GM19455 (cell line): ENCODE results near the gene GTPBP2.
A peak's percentile ranks its signal among the peaks of the same experiment; 100 is the strongest.

Experiments used
- ATAC-seq: cut with Tn5 transposase; IDR thresholded peaks from one replicate; pipeline ENCODE4 v1.9.1; 2021; ENCODE audit not compliant: unreplicated experiment

The GTPBP2 gene, protein sequence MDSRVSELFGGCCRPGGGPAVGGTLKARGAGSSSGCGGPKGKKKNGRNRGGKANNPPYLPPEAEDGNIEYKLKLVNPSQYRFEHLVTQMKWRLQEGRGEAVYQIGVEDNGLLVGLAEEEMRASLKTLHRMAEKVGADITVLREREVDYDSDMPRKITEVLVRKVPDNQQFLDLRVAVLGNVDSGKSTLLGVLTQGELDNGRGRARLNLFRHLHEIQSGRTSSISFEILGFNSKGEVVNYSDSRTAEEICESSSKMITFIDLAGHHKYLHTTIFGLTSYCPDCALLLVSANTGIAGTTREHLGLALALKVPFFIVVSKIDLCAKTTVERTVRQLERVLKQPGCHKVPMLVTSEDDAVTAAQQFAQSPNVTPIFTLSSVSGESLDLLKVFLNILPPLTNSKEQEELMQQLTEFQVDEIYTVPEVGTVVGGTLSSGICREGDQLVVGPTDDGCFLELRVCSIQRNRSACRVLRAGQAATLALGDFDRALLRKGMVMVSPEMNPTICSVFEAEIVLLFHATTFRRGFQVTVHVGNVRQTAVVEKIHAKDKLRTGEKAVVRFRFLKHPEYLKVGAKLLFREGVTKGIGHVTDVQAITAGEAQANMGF

DNA sequence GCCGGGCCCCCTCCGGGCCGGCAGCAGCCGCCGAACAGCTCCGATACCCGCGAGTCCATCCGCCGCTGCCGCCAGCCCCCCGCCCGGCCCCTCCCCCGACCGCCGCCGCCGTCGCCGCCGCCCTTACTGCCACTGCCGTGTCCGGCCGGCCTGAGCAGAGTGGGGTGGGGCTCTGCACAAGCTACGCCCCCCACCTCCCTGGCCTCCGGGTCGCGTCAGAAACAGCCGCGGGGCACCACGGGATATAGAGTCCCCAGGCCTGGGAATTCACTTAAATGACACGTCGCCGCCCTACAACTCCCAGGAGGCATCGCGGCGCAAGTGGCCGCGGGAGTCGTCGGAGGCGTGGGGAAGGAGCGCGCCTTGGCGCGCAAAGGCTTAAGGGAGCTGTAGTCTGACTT, at the start of gene GTPBP2:
Gene GTPBP2 (minus strand): TSS at position 161 of the 401 bp plus-strand sequence. CDS start 102 bp downstream, at position 59.
- ATAC-seq = peak; percentile 74

DNA sequence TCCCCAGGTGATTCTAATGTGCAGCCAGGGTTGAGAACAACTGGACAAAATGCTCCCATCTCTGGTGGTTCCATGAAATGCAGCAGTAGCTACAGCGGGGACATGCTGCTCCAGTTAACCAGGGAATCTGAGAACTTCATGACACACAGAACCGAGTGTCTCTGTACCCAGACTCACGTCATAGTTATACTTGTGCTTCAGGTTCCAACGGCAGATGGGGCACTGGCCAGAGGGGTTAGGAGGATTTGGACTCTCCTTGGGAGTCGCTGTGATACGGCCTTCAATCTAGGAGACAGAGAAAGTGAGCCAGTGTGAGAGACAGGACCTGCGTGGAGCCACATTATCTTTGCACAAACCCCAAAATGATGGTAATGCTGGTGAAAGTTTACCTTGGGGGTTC, 49.3 kb upstream of the GTPBP2 start:
- ATAC-seq = no peak

DNA sequence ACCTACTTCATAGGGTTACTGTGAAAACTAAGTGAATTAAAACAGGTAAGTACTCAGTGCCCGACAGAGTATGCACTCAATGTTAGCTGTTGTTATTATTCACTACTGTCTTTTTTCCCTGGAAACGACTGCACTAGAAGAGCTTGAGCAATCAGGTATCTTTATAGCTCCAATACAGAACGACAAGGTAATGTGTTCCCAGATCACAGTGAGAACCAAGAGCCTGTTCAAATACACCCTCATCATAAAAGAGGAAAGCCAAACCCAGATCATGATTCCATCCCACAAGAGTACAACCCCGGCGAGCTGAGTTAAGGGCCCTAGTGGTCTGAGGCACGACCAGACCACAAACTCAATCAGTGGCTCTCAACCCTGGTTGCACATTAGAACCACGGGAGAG, 48.7 kb upstream of the GTPBP2 start:
- no peak for ATAC-seq

DNA sequence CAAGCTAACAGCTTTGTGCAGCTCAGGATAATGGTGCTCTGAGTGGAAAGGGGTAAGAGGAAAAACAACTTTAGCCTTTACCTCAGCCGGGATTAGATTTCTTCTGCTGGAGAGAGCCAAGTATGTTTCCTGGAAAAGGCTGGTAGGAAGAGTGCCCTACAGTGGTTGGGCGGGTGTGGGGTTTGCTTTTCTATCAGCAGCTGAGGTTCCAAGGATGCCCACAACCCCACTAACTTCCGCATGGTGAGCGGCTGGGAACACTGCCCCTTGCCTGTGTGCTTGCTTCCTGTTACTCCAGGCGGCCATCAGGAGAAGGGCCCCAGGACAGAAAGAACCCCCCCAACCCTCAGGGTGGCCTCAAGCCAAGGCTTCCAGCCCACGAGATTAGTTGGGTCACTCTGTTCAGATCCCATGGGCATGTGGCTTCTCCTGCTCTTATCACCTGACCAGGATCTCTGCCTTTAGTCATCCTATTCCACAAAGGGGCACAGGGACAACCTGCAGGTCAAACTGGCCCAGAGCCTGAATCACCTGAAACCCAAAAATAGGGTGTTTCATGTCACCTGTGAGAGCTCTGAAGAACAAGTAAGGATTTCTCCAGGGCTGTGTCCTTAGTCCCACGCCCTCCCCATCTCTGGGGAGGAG, 48.0 kb upstream of the GTPBP2 start:
- no peak for ATAC-seq

DNA sequence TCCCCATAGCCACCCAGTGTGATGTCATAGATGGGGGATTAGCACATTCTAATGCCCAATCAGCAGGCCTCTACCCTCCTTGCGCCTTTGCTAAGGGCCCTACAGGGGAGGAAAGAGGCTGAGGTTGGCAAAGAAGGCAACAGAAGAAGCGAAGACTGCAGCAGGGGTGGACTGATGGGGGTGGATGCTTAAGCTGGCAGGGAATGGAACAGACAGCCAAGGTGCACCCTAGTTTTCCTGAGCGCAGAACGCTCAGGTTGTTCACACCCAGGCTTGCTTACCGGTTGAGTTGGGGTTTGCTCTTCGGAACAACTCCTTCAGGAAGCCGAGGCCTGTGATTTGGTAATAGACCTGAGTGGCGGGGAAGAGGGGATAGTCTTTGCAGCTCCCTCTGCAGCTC, 45.9 kb upstream of the GTPBP2 start:
- ATAC-seq = no peak

DNA sequence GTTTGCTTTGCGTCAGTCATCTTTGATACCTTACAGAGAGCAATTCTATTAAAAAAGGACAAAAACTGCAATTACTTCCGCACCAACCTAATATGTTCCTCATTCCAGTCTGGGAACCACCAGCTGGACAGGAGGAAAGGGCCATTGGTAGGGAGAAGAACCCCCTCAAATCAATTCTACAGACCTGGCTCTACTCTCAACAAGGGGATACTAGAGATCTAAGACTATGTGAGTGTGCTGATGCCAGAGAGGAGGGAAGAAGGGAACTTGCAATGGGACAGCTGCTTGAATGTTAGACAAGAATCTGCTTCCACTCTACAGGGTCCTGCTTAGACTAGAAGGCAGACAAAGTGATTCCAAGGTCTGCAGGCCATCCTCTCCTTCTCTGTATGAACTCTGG, 45.2 kb upstream of the GTPBP2 start:
- ATAC-seq = no peak

DNA sequence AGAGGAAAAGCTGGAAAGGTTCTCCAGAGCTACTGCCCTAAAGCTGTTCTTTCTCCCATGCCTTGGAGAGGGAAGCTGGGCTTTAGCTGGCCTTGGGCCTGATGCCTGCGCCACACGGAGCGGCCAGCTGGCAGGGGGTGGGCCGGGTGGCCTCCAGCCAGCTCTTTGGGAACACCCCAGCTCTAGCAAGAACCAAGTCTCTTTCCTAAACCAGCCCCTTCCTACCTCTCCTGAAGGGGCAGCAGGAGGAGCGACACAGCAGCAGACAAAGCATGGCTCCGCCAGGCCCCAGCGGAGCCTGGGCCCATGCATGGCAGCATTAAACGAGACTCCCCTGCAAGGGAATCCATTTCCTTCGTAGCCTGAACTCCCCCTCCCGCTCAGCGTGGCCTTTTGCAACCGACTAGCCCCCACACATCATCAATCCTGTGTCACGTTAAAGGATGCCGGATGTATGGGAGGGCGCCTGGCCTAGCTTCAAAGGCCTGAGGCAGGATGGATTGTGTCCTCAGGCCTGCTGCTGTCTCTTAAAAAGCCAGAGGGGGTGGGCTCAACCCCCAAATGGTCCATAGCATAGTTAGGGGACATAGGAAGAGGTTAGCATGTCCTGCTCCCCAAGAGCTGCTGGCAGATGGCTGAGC, 44.5 kb upstream of the GTPBP2 start:
- no peak for ATAC-seq

DNA sequence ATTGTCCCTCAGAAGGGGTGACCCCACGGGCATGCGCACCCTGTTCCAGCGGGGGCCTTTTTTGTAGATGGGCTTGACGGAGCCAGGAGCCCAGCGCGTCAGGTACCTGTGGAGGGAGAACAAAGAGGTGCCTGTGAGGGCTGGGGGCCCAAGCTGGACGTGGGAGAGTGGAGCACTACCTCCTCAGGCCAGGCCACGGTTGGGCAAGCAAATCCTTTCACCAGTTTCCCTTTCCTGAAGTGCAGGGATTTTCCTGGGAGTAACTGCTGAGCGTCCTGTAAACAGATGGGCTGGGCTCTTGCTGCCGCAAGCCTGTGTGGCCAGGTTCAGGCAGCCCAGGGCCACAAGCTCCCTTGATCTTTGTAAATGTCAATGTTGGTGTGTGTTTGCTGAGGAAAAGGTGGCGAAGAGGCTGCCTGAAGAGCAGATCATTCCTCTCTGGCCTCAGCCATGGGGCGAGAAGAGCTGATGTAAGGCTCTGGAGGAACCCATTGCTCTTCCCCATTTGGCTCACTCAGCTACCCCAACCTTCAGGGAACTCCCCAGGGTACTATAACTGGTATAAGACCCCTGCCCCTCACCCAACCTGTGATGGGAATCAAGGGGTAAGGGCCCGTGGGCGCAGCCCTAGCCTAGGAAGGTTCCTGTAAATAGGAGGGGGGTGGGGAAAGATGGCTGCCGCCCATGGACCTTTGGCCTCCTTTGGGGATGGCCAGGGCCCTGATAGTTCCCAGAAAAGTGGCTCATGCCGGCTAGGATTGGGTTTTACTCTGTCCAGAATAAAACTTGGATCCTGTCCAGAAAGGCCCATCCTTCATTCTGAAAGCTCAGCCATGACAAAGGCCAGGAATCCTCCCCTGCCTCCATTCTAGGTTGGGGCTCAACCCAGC, 43.0 kb upstream of the GTPBP2 start:
- no peak for ATAC-seq

DNA sequence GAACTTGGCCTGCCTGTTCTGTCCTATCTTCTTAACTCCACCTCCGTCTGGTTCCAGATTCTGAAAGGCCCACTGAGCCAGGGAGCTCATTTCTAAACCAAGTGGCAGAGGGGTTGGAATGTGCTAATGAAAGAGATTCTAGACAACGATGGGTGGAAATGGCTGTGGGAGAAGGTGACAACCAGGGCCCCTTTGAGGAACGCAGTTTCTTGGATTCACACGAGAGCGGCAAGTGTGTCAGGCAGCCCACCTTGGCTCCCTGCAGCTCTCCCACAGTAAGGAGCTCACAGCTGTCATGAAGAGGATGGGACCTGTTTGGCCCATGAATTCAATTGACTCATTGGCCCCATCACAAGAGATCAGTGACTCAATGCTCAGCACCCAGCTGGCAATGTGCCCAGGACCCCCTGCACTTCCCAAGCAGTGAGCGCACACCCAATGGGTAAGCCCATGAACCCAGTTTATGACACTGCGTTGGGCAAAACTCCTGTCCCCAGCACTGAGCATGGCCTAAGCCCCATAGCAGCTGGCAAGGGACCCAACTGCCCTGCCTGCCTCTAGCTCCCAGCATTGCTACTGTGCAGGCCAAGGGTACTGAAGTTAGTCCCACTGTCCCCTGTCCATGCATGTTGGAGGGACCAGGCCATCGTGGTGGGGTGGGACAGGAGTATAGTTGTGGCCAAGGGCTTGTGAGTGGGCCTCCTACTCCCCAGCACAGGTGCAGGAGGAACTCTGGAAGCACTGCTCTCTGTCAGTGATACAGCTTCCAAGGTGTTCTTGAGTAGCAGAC, 42.1 kb upstream of the GTPBP2 start:
- no peak for ATAC-seq

DNA sequence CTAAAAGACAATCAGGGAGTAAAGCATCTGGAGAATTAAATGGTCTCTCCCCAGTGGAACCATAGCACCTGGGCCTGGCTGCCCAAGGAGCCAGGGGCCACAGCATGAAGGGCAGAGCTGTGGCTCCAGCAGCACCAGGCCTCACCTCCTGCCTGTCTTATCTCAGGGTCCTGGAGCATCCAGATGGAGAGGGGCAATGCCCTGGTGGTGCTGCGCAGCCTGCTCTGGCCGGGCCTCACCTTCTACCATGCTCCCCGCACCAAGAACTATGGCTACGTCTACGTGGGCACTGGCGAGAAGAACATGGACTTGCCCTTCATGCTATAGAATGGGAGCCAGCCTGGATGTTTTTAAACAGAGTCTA, 41.5 kb upstream of the GTPBP2 start:
- ATAC-seq = no peak

DNA sequence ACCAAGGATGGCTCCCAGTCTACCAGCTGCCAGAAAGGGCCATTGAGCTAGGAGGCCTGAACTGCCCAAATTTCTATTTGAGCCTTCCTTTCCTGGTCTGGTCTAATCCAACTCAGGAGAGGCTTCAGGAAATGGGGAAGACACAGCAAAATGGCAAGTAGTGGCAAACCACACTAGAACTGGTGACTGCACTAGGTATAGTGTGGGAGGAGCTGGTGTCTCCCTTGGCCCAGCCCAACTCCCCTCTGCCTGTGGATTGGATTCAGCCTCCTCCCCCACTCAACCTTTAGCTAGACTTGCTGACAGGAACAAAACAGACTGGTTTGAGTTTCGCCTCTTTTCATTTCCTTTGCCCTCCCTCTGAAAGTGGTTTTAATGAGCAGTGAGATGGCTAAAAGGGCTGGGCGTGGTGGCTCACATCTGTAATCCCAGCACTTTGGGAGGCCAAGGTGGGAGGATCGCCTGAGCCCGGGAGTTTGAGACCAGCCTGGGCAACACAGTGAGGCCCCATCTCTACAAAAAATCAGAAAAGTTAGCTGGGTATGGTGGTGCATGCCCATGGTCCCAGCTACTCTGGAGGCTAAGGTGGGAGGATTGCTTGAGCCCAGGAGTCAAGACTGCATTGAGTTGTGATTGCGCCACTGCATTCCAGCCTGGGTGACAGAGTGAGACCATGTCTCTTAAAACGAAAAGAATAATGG, 41.0 kb upstream of the GTPBP2 start:
- no peak for ATAC-seq

DNA sequence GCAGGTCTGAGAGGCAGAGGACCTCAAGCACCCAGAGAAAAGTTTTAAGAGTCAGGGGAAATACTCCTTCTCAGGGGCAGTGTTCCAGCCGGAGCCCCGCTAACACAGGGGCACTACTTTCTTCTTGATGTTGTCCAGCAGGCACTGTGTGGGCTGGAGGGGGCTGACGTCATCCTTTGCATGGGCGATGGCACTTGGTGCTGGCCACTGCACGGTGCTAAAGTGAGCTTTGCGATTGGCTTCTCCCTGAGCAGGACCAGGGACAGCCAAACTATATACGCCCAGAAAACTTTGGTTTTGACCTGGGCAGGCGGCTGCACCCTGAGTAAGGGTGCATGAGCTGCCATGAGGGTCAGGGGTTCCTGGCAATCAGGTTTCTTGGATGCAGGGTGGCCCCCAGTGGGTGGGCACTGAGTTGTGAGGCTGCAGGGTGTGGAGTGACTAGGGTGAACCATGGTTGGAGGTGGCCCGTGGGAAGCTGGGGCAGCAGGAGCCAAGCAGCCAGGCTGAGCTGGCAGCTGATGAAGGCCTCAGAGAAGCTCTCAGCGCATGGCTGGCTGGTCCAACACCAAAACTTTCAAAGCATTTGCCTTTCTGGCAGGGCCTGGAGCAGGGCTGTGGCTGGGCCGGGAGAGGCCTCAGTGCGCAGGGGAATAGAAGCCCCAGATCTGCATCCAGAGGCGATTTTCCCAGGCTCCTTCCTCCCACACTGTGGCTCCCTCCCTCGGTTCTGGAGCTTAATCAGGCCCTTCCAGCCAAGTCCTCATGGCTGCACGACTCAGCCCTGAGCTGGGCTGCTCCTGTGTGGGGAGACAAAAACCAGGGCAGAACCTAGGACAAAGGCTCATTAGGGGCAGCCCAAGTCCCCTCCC, 40.2 kb upstream of the GTPBP2 start:
- no peak for ATAC-seq

DNA sequence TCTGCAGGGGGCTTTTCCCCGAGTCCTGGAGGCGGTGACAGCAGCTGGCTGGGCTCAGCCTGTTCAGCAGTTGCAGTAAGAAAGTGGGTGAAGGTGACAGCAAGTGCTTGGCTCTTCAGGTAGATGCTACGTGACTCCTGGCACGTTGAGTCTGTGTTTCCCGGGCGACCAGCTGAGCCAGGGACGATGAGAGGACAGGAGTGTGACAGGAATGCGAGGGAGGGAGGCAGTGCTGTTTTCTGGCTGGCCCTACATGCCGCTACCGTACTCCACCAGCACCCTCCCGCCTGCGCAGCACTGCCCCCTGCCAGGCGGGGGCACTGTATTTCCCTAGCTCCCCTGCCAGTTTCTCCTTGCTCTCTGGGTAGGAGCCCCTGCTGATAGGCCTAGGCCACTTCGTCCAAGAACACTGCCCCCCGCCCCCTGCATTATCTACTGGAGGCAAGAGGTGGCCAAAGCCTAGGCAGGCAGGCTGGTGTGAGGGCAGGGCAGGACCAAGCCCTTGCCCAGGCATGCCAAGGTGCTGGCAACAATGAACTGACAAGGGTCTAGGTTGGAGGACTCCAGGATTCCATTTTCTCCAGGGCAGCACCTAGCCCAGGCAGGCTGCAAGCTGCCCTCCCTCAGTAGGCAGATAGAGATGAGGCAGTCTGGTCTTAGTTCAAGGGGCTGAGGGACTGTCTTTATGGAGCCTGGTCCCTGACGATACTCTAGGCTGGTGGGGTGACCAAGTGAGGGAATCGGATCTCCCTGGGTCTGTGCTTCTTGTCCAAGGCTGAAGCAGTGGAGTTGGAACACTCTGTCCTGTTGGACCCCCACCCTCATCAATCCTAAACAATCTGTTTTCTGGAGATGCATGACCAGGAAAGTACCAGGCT, 39.3 kb upstream of the GTPBP2 start:
- ATAC-seq = peak; percentile 52

DNA sequence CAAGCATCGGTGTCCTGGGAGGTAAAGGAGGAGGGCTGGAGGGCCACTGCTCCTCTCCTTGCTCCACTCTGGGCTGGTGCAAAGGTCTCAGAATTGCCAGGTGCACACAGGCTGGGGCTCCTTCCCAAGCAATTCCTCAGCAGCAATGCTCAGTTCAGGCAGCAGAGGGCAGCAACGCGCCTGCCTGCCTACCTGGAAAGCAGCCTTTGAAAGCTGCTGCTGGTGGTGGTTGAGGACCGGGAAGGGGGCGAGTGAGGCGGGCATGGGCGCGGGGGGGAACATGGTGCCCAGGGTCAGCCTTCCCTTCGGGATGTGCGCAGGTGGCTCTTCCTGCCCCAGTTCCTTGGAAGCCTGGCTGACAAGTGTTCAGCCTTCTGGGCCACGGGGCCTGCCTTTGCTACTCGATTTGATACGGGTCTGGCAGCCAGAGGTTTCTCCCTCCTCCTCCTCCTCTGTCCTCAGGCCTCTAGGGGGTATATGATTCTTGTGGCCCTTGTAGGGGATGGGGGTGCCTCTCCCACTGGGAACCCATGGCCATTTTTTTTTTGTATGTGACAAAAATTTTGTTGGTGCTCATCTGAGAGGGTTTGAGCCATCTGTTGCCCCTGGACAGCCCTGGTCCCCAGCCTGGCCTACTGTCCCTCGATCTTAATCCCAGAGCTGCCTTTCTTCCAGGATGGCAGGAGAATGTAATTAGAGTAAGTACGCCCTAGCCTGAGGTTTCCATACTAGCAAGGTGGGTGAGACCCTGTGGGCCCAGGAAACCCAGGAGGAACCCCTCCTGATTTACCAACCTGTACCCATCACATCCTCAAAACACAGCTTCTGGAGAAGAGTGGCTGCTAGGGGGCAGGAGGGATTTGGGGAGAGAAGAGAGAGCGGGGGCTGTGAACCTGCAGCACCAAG, 38.4 kb upstream of the GTPBP2 start:
- no peak for ATAC-seq

DNA sequence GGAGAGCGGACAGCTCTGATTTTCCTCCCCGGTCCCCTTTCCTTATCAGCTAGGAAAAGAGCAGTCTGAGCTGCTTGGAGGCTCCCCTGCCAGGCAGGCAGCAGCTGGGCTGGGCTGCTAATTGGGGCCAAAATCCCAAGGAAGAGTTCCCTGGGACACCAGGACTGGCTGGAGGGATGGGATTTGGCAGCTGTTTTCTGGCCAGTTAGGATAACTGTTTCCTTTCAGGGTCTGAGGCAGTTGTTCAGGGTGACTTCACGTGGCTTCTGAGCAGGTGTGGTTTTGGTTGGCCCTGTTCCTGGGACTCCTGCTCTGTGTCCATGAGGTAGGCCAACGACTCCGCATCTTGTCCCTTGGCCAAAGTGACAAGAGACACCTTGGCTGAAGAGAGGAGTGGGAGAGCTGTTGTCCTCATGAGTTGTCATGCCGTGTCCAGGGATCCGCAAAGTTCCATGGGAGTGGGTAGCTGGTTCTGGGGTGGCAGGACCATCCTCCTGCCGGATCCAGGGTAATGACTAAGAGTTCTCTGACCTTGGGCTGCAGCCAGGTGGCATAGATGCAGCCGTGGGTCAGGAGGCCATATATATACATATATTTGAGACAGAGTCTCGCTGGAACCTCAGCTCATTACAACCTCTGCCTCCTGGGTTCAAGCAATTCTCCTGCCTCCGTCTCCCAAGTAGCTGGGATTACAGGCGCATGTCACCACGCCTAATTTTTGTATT, 37.3 kb upstream of the GTPBP2 start:
- no peak for ATAC-seq

DNA sequence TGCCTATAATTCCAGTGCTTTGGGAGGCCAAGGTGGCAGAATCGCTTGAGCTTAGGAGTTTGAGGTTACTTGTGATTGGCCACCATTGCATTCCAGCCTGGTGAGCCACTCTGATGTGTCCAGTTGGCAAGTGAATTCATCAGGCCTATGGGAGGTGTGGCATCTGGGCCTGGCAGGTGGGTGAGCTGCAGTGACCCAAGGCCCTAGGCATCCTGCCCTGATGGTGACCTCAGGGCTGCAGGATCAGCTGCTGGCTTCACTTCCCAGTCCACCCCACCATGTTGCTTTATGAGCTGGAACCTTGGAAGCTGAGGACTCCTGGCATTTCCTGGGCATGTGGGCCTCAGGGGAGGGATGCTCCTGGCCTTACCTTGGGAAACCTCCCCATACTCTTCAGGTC, 36.3 kb upstream of the GTPBP2 start:
- no peak for ATAC-seq
